Central memory CD8-positive, alpha-beta T cell (primary cell): ENCODE data around the gene PPP4C.

ENCODE experiments used
- ATAC-seq: fragments of 150-1000 bp; cut with Tn5 transposase; replicated peaks from 2 replicates; pipeline ENCODE4 v1.10.0; 2022; ENCODE audit warnings: mild to moderate bottlenecking, moderate FRiP score, moderate number of reproducible peaks; ENCODE audit not compliant: poor library complexity, severe bottlenecking; ENCODE audit errors: extremely low read depth
- DNase-seq, 2 donors: peaks; one replicate each; pipeline ENCODE4 v3.0.0; 2021; ENCODE audit warnings: low spot score in 2 of 2
- H3K27ac Mint-ChIP-seq: one replicate; pipeline ENCODE4 v1.8.0; 2022; ENCODE audit warnings: low read depth, mild to moderate bottlenecking, moderate library complexity, mixed read lengths
- H3K27me3 Mint-ChIP-seq: one replicate; pipeline ENCODE4 v1.8.0; 2022; ENCODE audit warnings: mixed read lengths
- H3K36me3 Mint-ChIP-seq: one replicate; pipeline ENCODE4 v1.8.0; 2022; ENCODE audit warnings: mild to moderate bottlenecking, moderate library complexity, mixed read lengths; ENCODE audit not compliant: insufficient read depth
- H3K4me1 Mint-ChIP-seq: one replicate; pipeline ENCODE4 v1.8.0; 2022; ENCODE audit warnings: mixed read lengths
- H3K4me3 Mint-ChIP-seq: one replicate; pipeline ENCODE4 v1.8.0; 2022; ENCODE audit warnings: mild to moderate bottlenecking, moderate library complexity, mixed read lengths
- H3K9me3 Mint-ChIP-seq: one replicate; pipeline ENCODE4 v1.8.0; 2022; ENCODE audit warnings: mixed read lengths

PPP4C gene

GRCh38 chr16:30041841-30042240, 34.0 kb upstream of the PPP4C start:
- no peak for DNase-seq
- Mint-ChIP-seq H3K27ac (no peak overlapping the region), H3K36me3 (no peaks in the 10 kb centered on the region), H3K9me3 (no peaks in the 10 kb centered on the region), H3K4me1 (no peaks in the 10 kb centered on the region), H3K27me3 (no peaks in the 10 kb centered on the region), H3K4me3 (no peak overlapping the region)
- ATAC-seq, result no peak

DNA sequence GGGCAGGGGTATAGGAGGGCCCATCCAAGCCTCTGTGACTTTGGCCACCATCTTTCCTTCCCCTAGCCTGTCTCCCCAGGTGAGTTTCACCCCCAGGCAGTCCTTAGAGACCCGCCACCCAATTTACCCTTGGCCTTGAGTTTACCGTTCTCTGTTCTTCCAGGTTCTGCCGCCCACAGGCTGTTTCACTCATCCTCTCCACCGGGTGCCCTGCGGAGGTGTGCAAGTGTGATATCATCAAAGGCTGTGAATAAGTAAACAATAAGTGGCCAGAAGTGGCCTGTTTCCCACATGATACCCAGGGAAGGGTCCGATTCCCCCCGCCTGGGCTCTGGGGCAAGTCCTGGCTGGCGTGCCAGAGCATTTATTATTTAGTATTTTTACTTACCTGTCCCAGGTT, 29.6 kb upstream of the PPP4C start:
- no peaks in the 10 kb centered on the region for H3K36me3 Mint-ChIP-seq
- no peak overlapping the region for H3K27ac Mint-ChIP-seq
- H3K9me3 Mint-ChIP-seq, result no peaks in the 10 kb centered on the region
- H3K27me3 Mint-ChIP-seq, result no peaks in the 10 kb centered on the region
- DNase-seq (no peak), ATAC-seq (no peak)
- no peaks in the 10 kb centered on the region for H3K4me1 Mint-ChIP-seq
- H3K4me3 Mint-ChIP-seq, result no peak overlapping the region

- Mint-ChIP-seq H3K4me1 (no peaks in the 10 kb centered on the region), H3K4me3 (no peak overlapping the region), H3K27ac (no peak overlapping the region), H3K27me3 (no peaks in the 10 kb centered on the region), H3K9me3 (no peaks in the 10 kb centered on the region), H3K36me3 (peaks cover under 1% of the 10 kb centered on the region)
- DNase-seq (no peak), ATAC-seq (no peak)
Observed at GRCh38 chr16:30046588-30046987, 29.2 kb upstream of the PPP4C start.

- no peak for DNase-seq
- no peak for ATAC-seq
- Mint-ChIP-seq H3K4me3 (no peak overlapping the region), H3K4me1 (peaks cover 20% of the 10 kb centered on the region), H3K27ac (no peak overlapping the region), H3K36me3 (peaks cover 11% of the 10 kb centered on the region), H3K27me3 (no peaks in the 10 kb centered on the region), H3K9me3 (no peaks in the 10 kb centered on the region)
Observed at GRCh38 chr16:30049871-30050270, 25.9 kb upstream of the PPP4C start.

GRCh38 chr16:30051518-30051917, 24.3 kb upstream of the PPP4C start:
- ATAC-seq, result no peak
- Mint-ChIP-seq H3K27me3 (no peaks in the 10 kb centered on the region), H3K9me3 (no peaks in the 10 kb centered on the region), H3K4me1 (peaks cover 23% of the 10 kb centered on the region), H3K36me3 (peaks cover 11% of the 10 kb centered on the region), H3K4me3 (peak overlapping the region; percentile 65), H3K27ac (no peak overlapping the region)
- DNase-seq, result no peak

DNA sequence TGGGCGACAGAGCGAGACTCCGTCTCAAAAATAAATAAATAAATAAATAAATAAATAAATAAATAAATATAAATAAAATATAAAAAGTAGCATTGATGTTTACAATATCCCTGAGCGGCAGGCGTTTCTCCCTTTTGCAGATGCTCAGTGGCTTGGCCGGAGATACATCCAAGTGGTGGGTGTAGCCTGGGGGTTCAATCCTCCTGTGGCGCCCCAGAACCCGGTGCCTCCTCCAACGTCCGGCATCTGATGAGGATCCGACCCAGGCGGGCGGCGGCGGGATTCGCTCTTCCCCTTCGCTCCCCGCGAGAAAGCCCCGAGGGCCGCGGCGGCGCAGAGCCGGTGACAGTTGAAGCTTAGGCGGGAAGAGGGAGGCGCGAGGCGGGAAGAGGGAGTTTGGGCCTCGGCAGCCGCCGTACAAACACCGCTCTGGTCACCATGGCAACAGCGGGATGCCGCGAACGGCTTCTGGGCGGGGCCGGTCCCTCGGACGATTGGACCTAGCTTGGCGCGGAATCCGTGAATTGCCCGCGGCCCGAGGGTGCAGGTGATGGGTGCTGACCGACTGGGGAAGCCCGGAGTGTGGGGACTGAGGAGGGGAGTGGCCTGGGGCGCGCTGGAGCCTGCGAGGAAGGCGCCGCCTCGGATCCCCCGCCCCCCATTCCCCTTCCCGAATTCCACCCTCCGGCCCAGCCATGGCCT, 23.0 kb upstream of the PPP4C start:
- H3K4me1 Mint-ChIP-seq, result peaks cover 23% of the 10 kb centered on the region
- H3K27ac Mint-ChIP-seq, result peak overlapping the region; percentile 90
- no peaks in the 10 kb centered on the region for H3K27me3 Mint-ChIP-seq
- H3K36me3 Mint-ChIP-seq, result peaks cover 11% of the 10 kb centered on the region
- H3K4me3 Mint-ChIP-seq, result peak overlapping the region; percentile 83
- ATAC-seq (peak; percentile 73), DNase-seq (peak; percentile 71 to 80)
- no peaks in the 10 kb centered on the region for H3K9me3 Mint-ChIP-seq

GRCh38 chr16:30053376-30054015, 22.3 kb upstream of the PPP4C start:
- Mint-ChIP-seq H3K4me1 (peaks cover 23% of the 10 kb centered on the region), H3K9me3 (no peaks in the 10 kb centered on the region), H3K36me3 (peaks cover 13% of the 10 kb centered on the region), H3K27me3 (no peaks in the 10 kb centered on the region), H3K4me3 (peak overlapping the region; percentile 83), H3K27ac (peak overlapping the region; percentile 90)
- no peak for ATAC-seq
- no peak for DNase-seq

DNA sequence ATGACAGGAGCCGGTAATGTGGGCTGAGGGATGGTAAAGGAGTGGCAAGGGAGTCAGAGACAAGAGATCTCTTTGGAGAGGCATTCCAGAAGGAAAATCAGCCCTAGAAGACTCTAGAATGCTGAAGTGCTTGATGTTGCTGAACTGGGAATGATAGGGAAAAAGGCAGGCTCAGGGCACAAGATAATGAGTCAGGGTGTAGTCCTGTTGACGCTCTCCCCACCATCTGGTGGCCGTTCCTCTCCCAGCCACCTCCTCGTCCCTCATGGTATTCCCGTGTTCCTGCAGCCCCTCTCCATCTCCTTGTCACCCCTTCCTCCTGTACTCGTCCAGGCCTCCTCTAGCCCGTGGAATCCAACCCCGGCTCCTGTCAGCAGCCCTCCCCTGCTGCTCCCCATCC, 21.3 kb upstream of the PPP4C start:
- Mint-ChIP-seq H3K4me3 (peak overlapping the region; percentile 83), H3K36me3 (peaks cover 13% of the 10 kb centered on the region), H3K4me1 (peaks cover 23% of the 10 kb centered on the region), H3K27ac (no peak overlapping the region), H3K9me3 (no peaks in the 10 kb centered on the region), H3K27me3 (no peaks in the 10 kb centered on the region)
- ATAC-seq, result no peak
- no peak for DNase-seq

- ATAC-seq (no peak), DNase-seq (peak in 1 of 2 donors; percentile 36)
- Mint-ChIP-seq H3K27me3 (no peaks in the 10 kb centered on the region), H3K4me3 (peak overlapping the region; percentile 83), H3K27ac (no peak overlapping the region), H3K9me3 (no peaks in the 10 kb centered on the region), H3K4me1 (peaks cover 23% of the 10 kb centered on the region), H3K36me3 (peaks cover 13% of the 10 kb centered on the region)
Observed at GRCh38 chr16:30054959-30055553, 20.7 kb upstream of the PPP4C start.

DNA sequence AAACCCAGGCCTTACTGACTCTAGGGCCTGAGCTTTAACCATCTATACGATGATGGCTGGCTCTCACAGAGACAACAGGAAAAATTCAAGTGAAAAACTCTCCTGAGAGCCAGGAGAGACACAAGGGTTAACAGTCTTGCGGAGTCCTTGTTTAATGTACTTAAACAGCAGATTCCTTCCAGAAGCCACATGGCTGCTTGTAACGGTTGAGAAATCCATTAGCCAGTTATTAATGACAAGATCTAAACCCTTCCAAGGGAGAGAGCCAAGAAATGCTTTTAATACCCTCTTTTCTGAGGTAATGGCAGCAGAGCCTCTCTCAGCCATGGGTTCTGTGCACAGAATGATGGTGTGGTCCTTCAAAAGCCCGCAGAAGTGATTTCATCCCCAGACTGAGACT, 15.4 kb upstream of the PPP4C start:
- Mint-ChIP-seq H3K36me3 (peaks cover 12% of the 10 kb centered on the region), H3K4me3 (no peak overlapping the region)
- ATAC-seq, result no peak

DNA sequence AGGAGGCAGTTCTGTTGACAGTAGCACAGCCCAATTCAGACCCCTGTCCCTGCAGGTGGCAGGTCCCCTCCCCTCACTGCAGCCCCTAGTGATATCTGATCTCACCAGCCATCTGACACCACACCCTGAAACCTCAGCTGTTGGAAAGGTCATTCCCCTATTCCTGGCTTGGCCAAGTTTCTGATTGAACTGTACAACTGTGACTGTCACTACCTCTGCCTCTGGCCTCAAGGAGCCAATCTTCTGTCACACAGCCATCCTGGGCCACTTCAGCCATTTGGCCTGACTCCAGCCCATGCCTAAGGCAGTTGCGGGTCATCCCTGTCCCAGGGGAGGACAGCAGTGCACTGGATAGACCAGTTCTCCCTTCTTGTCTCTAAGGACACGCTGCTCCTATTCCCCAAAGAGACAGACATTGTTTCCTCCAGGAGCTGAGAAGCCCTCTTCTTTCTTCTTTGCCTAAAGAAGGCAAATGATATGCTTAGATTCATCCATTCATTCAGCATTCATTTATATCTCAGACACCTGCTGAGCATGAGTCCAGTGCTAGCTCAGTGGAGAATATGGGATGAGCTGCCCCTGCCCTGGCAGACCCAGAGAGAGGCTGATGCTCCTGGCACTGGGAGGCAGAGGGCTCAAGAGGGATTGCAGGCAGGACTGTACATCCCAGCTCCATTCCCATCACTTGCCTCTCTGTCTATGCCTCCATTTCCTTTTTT, 14.8 kb upstream of the PPP4C start:
- ATAC-seq, result no peak
- Mint-ChIP-seq H3K4me1 (peaks cover 11% of the 10 kb centered on the region), H3K9me3 (no peaks in the 10 kb centered on the region), H3K36me3 (peaks cover 17% of the 10 kb centered on the region), H3K27me3 (no peaks in the 10 kb centered on the region), H3K27ac (no peak overlapping the region), H3K4me3 (no peak overlapping the region)
- no peak for DNase-seq

More for the DNA sequence above, 15.4 kb upstream of the PPP4C start:
- Mint-ChIP-seq H3K9me3 (no peaks in the 10 kb centered on the region), H3K27ac (no peak overlapping the region), H3K27me3 (no peaks in the 10 kb centered on the region), H3K4me1 (peaks cover 11% of the 10 kb centered on the region)
- DNase-seq, result no peak

DNA sequence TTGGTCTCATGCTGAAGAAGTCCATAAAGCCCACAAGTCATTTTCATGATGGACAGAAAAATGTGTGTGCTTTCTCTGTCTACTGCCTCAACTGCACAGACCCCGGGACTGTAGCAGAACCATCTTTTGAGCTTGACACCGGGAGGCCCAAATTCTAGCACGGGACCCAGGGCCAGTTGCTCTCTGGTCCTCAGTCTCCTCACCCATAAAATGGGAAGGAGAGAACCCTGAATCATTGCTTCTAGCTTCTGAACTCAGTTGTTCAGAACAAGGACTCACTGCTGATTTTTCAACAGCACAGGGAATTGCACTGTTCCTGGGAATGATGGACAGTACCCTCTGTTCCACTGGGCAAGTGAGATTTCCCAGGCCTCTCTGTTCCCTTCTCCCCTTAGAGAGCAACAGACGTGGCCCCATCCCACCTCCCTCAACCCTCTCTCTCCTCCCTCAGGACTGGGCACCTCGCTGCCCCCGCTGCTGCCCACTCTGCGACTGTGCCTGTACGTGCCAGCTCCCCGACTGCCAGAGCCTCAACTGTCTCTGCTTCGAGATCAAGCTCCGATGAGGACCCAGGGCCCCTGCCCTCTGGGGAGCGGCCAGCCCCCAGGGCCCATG, 12.4 kb upstream of the PPP4C start:
- Mint-ChIP-seq H3K4me3 (peak overlapping the region; percentile 96), H3K36me3 (peaks cover 35% of the 10 kb centered on the region), H3K4me1 (peaks cover 28% of the 10 kb centered on the region), H3K27ac (peak overlapping the region; percentile 98), H3K27me3 (no peaks in the 10 kb centered on the region), H3K9me3 (no peaks in the 10 kb centered on the region)
- no peak for ATAC-seq
- no peak for DNase-seq
